Activated CD8-positive, alpha-beta memory T cell treated with anti-CD3 and anti-CD28 coated beads, Interleukin-2, amount 50 U/mL, for 24 hours (primary cell): Measurements from ENCODE around the gene CSNK1G3.
"Not testable (repeated sequence)": the region's sequence is repeated elsewhere in the genome, so short reads cannot be mapped to it uniquely, and the experiment has no call there.

Experiments used
- DNase-seq: peaks from one replicate; pipeline ENCODE4 v3.0.0-alpha.2; 2020; ENCODE audit errors: extremely low read depth

CSNK1G3 gene

DNA sequence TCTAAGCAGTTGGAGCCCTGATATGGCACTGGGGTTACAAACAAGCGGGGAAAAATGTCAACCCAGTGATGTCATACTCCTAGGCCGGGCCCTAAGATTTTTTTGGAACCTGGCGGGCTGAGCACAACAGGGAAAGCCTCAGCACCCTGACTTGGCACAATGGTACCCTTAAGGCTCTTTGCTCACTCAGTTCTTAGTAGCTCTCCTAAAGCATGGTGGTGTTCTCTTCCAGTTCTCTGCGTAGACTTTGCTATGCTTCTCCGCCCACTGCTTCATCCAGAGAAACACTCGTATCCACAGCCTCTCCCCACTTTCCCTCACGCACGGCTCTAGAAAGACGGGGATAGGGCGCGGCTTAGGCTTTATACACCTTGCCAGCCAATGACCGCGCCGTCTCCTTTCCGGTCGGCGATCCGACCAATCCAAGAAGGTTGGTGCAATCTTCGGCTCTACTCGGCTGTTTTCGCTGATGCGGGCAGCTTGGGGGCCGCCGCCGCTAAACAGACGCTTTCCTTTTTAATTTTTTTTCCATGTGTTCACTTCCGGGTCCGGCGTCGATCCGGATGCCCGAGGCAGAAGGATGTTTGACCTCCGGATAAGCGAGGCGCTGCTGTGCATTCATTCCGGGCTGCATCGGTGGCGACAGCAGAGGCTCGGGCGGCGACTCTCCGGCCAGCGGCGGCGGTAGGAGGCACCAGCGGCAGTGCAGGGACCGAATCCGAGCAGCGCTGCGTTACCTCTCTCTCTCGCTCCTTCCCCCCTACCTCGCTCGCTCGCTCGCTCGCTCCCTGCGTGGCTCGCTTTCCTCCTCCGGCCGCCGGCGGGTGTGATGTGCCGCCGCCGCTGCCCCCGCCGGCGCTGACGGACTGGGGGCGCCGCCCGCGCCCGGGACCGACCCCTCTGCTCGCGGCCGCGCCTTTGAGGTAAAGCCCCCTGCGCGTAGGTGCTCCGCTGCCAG, at the start of gene CSNK1G3:
CSNK1G3 (plus strand) TSS at position 530 of the 958 bp plus-strand sequence. CDS start 33,487 bp downstream, outside the sequence.
- peak; percentile 86 for DNase-seq

DNA sequence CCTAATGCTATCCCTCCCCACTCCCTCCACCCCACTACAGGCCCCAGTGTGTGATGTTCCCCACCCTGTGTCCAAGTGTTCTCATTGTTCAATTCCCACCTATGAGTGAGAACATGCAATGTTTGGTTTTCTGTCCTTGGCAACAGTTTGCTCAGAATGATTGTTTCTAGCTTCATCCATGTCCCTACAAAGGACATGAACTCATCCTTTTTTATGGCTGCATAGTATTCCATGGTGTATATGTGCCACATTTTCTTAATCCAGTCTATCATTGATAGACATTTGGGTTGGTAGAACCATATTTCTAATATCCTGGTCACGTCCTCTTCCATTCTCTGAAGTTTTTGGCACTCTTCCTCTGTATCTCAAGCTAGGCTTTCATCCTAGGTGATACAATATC, 45.1 kb upstream of the CSNK1G3 start:
- DNase-seq, result not testable (repeated sequence)

DNA sequence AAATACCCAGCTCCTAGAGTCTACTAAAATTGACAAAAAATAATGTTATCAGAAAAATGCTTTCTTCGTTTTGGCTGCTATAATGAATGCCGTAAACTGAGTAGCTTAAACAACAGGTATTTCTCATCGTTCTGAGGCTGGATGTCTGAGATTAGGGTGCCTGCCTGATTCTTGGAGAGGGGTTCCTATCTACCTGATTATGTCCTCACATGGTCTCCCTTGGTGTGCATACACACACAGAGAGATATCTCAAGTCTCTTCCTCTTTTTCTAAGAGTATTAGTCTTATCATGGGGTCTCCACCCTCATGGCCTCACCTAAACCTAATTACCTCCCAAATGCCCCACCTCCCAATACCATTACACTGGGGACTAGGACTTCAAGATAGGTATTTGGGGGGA, 40.6 kb upstream of the CSNK1G3 start:
- DNase-seq, result no peak

DNA sequence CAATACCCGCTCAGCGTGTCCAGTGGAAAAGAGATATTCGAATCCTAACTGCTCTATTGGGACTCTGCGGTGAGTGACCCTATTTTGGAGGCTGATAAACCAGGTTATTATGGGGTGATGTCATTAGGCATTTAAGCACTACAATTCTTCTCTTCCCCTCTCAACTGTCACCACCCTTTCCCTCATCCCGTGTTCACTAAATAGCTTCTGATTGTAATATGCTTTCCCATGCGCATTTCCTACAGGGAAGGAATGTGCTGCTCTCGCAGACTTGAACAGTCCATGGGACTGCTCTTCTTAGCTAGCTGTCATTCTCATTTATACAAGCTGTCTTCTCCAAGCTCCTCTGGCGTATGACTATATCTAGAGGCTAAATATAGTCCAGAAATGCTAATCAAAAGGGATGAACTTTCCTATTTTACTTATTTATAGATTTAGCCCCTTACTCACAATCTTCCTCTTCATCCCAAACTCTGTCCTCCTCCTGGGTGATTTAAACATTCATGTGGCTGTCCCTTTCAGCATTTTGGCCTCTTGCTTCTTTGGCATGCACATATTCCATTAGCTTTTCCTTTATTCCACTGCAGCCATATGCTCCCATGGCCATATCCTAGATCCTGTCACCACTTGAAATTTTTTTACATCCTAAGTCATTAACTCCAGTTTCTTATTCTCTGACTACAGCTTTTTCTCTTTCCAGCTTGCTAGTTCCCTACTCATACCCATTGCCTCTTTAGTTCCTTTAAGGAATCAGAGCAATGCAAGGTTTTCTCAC, 39.6 kb upstream of the CSNK1G3 start:
- DNase-seq, result no peak

DNA sequence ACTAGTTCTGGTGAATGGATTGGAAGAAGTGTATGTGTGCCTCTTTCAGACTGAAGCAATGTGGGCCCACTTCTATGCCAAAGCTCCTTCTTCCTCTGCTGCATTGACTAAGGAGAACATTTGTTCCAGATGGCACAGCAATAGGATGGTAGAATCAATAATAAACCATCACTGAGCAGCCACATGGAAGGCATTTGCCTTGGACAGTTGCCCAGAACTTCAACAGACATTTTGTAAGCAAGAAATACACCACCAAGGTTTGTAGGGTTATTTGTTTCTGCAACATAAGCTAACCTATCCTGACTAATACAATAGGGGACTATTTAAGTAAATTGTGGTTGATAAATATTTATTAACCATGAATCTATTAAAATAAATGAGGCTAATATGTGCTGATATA, 37.7 kb upstream of the CSNK1G3 start:
- DNase-seq, result no peak

DNA sequence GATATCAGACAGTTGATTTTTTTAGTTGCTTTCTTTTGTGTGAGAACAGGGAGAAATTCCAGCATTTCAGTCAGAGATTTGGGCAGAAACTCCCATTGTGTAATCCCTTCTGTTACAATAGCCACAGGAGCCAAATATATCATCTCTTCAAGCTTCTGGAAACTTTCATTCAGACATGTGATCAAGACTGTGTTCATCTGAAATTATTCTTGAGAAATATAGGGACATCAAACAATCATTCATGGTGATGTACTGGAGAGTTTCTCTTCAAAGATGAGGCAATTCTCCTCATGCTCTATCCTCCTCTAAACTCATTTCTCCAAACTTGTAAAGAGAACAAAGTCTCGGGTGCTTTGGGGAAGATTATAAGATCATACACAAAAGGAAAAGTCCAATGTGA, 35.2 kb upstream of the CSNK1G3 start:
- DNase-seq, result no peak

DNA sequence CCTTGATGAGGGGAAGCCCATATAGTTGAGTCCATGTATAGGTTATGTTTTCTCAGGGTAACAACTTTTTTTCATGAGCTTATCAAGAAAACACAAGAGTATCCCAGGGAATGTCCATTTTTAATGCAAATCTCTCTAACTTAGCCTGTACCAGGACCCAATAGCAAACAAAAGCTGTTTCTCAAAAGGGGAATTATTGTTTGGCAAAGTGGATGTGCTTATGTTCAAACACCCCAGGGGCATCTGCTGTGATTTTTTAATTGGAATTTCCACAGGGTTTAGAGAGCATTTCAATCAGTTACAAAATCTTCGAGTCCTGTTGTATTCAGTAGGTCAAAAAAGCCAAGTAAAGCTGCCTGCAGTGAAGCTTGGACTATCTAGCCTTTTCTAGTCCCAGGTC, 33.4 kb upstream of the CSNK1G3 start:
- no peak for DNase-seq

DNA sequence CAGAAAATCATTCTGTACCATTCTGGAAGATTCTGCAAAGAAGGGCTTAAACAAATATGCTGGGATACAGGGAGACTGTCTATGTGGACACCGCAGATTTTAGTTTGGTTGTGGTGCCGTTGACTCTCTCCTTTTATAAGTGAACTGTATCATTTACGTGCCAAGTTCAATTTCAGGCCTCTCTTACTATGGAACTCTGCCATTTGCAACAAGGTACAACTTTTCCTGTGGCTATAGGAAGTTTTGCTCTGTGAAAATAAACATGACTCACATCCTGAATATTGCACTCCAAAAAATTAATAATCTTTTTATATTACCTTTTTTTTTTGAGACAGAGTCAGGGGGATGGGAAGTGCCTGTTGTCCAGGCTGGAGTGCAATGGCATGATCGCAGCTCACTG, 29.7 kb upstream of the CSNK1G3 start:
- no peak for DNase-seq

DNA sequence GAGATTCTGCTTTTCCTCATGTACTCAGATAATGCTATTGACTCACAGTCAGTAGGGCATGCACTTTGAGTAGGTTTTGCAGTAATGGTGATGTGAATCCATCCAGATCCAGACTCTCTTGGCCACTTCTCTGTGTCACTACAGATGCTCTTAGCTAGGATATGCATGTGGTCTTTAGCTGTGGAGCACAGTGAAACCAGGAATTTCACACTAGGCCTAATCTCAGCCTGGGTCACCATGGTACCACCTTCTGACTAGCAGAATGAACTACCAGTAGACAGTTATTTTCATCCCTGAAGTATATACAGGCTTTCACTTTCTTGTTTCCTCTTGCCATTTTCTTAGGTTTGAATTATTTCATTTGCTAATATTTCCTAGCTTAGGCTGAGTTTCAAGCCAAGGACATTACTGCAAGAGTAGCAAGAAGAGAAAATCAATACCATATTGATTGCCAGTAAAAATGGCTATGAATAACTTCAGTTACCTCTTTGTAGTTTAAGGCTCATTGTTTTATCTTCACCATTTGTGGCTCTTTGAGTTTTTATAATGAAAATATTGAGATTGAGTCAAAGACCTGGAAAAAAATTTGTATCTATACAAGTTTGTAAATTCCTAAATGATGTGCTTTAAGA, 28.4 kb upstream of the CSNK1G3 start:
- DNase-seq, result no peak

DNA sequence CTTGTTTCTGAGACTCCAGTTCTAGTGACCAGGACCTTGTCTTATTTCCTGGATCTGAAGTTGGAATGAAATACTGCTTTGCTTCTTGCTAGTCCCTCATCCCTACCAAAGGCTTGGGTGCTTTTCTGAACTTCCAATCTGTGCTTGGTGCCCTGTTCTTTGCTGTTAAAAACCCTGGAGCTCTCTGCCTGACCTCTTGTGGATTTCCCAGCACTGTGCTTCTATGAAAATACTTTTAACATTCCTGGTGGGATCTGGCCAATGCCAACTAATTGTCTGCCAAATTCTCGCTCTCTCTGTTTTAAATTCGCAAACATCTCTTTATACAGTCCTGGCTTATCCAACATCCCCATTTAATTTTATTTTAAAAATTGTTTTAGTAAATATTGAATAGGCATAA, 26.7 kb upstream of the CSNK1G3 start:
- no peak for DNase-seq

DNA sequence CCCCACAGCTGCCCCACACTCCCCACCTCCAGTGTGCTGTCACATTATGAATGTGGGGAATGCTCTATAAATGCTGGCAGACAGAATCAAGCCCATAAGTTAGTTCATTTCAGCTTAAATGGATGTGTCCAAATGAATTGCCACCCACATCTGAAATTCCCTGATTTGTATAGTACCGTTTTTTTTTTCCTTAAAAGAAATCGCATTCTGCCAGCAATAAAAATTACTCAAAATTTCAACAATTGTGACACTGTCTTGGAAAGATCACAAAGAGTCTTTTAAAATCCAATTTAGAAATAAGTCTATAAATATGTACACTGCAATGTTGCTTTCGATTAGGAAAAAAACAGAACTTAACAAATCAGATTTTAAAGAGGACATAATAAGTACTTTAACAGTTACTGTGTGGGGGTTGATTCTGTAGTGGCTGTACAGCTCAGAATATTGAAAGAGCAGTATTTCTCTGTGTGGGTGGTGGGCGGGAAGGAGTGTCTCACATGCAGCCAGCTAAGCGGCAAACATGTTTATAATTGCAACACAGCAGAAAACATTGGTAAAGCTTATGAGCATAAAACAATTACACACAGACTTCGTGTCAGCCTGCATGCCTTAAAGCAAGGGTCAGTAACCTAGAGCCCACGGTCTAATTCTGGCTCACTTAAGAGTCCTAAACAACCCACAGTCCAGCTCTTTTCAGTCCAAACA, 24.9 kb upstream of the CSNK1G3 start:
- no peak for DNase-seq

DNA sequence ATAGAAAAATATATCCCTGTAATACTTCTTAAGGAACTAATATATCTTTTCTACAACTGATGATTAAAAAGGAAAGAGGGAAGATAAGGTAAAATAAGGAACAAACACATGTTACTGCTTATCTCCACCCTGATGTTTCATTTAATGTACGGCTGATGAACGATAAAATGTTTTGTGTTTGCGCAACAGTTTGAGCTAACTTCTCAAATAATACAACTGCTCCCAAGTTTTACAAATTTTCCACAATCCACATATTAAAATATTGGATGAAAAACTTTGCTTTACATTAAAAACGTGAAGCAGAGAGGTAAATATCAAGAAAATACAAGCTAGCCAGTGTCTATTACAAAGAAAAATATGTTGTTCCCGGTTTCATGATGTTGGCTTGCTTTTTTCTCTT, 21.0 kb upstream of the CSNK1G3 start:
- no peak for DNase-seq

DNA sequence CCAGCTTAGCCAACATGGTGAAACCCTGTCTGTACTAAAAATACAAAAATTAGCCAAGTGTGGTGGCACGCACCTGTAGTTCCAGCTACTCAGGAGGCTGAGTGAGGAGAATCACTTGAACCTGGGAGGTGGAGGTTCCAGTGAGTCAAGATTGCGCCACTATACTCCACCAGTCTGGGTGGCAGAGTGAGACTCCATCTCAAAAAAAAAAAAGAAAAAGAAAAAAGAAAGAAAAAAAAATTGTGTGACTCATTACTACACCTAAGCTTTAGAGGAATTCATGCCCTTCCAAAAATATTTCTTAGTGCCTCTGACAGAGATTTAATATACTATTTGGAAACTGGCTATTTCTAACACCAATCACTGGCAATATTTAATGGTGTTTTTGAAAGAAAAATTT, 16.8 kb upstream of the CSNK1G3 start:
- not testable (repeated sequence) for DNase-seq

DNA sequence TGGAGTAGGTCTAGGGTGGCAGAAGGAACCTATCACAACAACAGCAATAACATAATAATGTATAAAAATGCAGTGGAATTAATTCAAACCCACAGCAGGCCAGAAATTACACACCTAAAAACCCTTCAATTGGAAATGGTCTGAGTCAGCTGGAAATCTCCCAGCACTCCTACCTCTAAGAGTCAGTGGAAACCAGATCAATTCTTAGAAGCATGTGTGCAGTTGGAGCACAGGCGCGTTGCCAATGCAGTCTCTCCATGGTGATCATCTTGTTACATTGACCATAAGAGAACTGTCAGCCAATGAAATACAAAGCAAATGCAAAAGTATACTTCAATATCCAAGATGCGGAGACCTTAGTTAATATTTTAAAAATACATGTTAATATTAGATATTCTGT, 15.1 kb upstream of the CSNK1G3 start:
- no peak for DNase-seq

DNA sequence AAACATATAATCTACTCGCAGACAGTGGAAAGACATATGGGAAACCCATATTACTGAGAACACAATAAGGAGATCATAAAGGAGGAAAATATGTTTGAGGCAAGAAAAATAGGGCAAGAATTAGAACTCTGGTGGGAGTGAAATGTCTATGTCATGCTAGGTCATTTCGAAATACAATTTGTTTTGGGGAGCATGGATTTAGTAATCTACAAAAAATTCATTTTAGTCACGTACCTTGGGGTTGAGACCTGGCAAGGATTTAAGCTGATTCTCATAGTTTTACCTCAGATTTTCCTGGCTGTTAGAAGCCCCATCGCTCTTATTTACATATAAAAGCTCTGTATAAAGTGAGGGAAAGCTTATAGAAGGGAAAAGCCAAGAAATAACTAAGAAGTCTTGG, 11.5 kb upstream of the CSNK1G3 start:
- no peak for DNase-seq

DNA sequence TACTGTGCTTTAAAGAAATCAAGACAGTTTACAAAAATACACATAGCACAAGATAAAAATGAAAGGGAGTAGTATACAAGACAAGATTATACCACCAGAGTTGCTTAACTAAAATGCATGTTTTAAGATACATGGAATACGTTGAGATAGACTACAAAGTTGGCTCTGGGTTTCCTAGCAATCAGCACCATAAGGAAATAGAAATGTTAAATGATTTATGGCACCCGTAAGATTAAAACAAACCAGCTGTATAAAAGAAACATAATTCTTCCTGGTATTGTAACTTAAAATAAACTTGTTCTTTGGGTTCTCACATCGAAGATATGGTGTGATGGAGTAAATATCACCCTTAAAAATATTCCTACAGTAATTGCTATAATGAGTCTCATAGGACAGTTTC, 9.9 kb upstream of the CSNK1G3 start:
- DNase-seq, result no peak

DNA sequence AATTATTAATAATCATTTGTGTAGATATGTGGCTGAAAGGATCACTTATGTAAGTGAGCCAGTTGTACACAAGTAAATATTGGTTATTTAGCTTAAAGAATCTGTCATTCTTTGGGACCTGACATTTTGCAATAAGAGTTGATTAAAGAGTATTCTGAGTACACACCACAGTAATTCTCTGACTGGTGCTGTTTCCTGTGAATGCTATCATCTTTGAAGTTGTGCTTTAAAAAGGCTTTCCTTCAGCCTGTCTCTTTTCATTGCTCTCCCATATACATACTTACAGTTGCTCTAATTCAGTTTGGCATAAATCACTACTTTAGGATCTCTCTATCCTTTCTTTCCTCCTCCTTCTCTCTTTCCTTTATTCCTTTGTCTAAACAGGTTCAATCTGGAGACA, 8.7 kb upstream of the CSNK1G3 start:
- DNase-seq, result no peak

DNA sequence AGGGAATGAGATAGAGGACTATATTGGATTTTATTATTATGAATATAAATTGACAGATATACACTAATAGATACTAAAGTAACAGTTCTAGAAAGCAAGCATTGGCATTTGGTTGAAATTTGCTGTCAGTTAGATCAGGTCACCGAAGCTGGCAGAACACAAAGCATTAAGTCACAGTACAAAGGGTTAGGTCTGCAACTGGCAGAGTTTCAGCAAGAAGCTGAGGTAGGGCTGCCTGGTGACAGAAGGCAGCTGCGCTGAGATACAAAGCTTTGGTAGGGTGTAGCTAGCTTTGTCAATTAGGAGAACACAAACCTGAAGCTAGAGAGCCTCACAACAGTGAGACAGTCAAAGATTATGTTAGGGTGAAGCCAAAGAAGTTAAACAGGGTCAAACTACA, 6.3 kb upstream of the CSNK1G3 start:
- DNase-seq, result no peak

DNA sequence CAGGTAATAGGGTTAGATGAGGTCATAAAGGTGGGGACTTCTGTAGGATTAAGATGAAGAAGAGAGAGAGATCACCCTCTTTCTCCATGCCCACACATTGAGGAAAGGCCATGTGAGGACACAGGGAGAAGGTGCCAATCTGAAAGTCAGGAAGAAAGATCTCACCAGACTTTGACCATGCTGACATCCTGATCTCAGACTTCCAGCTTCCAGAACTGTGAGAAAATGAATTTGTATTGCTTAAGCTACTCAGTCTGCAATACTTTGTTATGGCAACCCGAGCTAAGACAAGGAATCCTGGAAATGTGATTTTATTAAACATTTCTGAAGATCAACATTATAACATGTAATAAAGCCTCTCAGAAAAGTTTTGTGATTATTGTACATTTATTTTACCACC, 3.5 kb upstream of the CSNK1G3 start:
- DNase-seq, result no peak

DNA sequence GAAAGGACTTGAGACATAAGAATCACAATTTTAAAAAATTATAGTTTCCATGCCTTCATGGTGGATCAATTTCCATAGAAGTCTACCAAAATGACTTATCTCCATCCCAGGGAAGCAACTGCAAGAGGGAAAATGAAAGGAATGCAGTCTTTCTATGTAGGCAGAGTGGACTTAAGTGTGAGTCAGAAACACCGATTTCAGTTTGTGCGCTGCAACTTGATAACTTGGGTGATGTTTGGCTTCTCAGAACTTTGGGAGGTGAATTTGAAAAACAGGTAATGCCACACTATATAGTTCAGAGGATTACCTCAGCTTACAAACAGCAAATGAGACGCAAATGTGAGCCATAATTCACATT, 708 bp upstream of the CSNK1G3 start:
- no peak for DNase-seq

DNA sequence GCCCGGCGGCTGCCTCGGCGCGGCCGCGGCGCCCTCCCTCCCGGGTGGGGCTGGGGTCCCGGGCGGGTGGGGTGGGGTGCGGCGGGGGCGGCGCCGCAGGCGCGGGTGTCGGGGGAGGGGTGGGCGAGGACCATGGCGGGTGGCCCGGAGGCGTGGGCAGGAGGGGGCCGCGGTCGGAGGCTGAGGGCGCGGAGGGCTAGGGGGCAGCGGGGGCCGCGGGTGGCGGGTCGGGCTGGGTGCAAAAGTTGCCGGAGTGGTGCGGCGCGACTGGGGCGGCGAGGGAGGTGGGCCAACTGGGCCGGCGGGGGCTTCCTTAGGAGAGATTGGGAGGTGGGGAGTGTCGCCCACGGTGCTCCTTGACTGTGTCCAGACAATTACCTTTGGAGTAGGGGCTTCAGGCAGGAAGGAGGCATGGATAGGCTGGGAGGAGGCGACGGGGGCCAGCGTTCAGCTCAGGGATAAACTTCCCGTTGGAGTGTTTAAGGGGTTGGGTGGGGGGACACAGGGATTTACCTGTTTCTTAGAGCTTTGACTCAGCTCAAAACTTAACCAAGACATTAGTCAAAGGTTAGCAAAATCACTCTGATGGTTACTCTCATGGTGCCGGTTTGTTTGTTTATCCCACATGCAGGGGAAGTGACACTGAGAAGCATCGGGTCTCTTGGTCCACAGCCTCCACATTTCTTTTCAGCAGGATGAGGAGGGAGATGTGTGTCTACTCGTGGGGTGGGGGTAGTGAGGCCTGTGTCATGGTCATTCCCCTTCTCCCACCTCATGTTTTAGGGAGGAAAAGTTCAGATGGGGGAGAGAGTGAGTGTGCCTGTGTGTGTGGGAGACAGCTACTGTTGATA, 859 bp downstream of the CSNK1G3 start:
- no peak for DNase-seq
